T follicular helper cell (primary cell): ENCODE data around the gene ZNF578.
"Not testable (repeated sequence)": the region's sequence is repeated elsewhere in the genome, so short reads cannot be mapped to it uniquely, and the experiment has no call there.

Source experiments
- DNase-seq: peaks from one replicate; pipeline ENCODE4 v3.0.0-alpha.2; 2020; ENCODE audit warnings: low read depth

Gene ZNF578

GRCh38 chr19:52516191-52516590, 62.8 kb downstream of the ZNF578 start:
- no peak for DNase-seq

GRCh38 chr19:52518646-52519045, 65.3 kb downstream of the ZNF578 start:
- no peak for DNase-seq

- DNase-seq, result not testable (repeated sequence)
Observed at GRCh38 chr19:52519175-52519574, 65.8 kb downstream of the ZNF578 start.

GRCh38 chr19:52520013-52520412, 66.7 kb downstream of the ZNF578 start:
- no peak for DNase-seq

- no peak for DNase-seq
Observed at GRCh38 chr19:52522551-52522950, 69.2 kb downstream of the ZNF578 start.

- DNase-seq, result no peak
Observed at GRCh38 chr19:52524086-52524485, 70.7 kb downstream of the ZNF578 start.

GRCh38 chr19:52527134-52527955, 74.0 kb downstream of the ZNF578 start, which contains the start of gene ZNF808:
TSS of gene ZNF808 (plus strand) at chr19:52527668. CDS start at chr19:52543285, 15,617 bp downstream.
- DNase-seq, result peak; percentile 97

GRCh38 chr19:52527956-52528351, 74.6 kb downstream of the ZNF578 start:
- DNase-seq, result no peak

GRCh38 chr19:52532480-52532879, 79.1 kb downstream of the ZNF578 start:
- DNase-seq, result no peak

- no peak for DNase-seq
Observed at GRCh38 chr19:52533901-52534300, 80.5 kb downstream of the ZNF578 start.

- DNase-seq, result not testable (repeated sequence)
Observed at GRCh38 chr19:52535385-52535770, 82.0 kb downstream of the ZNF578 start.

- peak; percentile 85 for DNase-seq
Observed at GRCh38 chr19:52535771-52536447, 82.6 kb downstream of the ZNF578 start.

- peak; percentile 35 for DNase-seq
Observed at GRCh38 chr19:52536448-52536800, 83.1 kb downstream of the ZNF578 start.

GRCh38 chr19:52538815-52539214, 85.5 kb downstream of the ZNF578 start:
- DNase-seq, result not testable (repeated sequence)

- not testable (repeated sequence) for DNase-seq
Observed at GRCh38 chr19:52541176-52541575, 87.8 kb downstream of the ZNF578 start.

GRCh38 chr19:52541608-52542007, 88.3 kb downstream of the ZNF578 start:
- no peak for DNase-seq

GRCh38 chr19:52542541-52542940, 89.2 kb downstream of the ZNF578 start:
- DNase-seq, result not testable (repeated sequence)

GRCh38 chr19:52542984-52543664, 89.8 kb downstream of the ZNF578 start:
- no peak for DNase-seq

- DNase-seq, result no peak
Observed at GRCh38 chr19:52554216-52554971, 101.0 kb downstream of the ZNF578 start.

- DNase-seq, result no peak
Observed at GRCh38 chr19:52557231-52557995, 104.1 kb downstream of the ZNF578 start.
